GM19324 (cell line): ENCODE data around the gene VSIG10L2.

Experiments
- ATAC-seq: cut with Tn5 transposase; IDR thresholded peaks from one replicate; pipeline ENCODE4 v1.9.1; 2021; ENCODE audit warnings: mild to moderate bottlenecking, moderate library complexity; ENCODE audit not compliant: unreplicated experiment, low FRiP score

VSIG10L2 gene

DNA sequence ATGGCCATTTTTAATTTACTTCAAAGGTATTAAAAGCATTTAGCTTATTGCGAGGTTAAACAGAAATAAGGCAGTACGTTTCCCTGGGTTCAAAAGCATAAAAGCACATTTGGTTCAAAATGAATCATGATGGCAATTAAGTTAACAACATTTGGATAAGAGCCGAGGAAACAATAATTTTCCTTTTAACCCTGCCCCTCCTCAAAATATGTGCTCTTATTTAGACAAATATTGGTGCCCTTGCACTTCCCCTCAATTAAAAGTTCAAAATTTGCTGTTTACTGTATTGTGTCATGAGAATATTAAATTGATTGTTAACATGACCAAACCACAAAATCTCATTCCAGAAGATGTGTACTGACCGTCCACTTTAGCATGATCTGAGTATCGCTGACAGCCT lies 48.7 kb downstream of the VSIG10L2 start:
- ATAC-seq: no peak

- ATAC-seq: no peak
Measured at GRCh38 chr11:125995313-125995712, 49.5 kb downstream of the VSIG10L2 start.

DNA sequence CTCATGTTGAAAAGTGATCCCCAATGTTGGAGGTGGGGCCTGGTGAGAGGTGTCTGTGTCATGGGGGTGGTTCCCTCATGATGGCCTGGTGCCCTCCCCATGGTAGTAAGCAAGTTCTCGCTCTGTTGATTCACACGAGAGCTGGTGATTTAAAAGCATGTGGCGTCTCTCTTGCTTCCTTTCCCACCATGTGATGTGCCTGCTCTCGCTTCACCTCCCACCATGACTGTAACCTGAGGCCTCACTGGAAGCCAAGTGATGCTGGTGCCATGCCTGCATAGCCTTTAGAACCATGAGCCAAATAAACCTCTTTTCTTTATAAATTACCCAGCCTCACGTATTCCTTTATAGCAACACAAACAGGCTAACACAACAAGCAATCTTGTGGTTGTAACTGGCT lies 52.4 kb downstream of the VSIG10L2 start:
- no peak for ATAC-seq

- ATAC-seq: no peak
Measured at GRCh38 chr11:125999234-125999880, 53.5 kb downstream of the VSIG10L2 start.

DNA sequence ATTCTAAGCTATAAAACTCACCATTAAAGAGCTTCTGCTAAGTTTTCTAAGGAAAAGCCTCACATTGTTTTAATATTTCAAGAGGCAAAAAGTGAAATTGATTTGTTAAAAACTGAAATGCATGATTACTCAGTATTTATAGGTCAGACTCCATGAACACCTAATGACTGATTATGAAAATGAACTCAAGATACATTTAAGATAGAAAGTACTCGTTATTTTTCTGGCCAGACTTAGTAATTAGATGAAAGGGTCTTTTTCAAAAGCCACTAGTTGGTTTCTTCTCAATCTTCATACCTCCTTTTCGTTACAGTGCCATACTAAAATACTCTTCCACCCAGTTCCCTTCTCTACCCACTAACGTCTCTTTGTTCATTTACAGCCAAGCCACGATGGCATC lies 56.3 kb downstream of the VSIG10L2 start:
- ATAC-seq: no peak
